ENCODE measurements around the gene ZNF451.
"Not testable (repeated sequence)": the region's sequence is repeated elsewhere in the genome, so short reads cannot be mapped to it uniquely, and the experiment has no call there.

The ZNF451 gene

DNA sequence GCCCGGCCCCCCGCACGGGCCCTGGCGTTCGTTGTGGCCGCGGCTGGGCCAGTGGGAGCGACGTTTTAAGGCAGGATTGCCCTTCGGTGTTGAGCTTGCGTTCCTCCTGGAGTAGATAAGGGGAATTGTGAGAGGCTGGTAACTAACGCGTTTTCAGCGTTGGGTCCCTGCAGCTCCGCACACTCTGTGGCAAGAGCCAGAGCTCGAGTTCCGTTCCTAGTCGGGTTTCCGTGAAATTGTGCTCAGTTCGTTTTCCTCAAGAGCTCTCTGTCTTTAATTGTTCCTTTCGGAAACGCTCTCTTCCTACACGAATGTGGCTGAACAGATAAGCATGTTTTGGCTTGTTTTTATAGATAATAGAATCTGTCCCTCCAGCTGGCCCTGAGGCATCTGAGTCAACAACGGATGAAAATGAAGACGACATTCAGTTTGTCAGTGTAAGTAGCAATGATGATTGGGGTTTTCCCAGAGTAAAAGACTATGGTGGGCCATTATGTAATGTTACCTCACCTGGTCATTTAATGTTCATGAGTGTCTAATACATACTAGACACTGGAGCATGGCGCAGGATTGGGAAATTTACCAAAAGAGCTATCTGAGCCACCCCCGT lies 575 bp downstream of the ZNF451 start:
- DNase-seq (ENCODE audit: low spot score), result not testable (repeated sequence)

DNA sequence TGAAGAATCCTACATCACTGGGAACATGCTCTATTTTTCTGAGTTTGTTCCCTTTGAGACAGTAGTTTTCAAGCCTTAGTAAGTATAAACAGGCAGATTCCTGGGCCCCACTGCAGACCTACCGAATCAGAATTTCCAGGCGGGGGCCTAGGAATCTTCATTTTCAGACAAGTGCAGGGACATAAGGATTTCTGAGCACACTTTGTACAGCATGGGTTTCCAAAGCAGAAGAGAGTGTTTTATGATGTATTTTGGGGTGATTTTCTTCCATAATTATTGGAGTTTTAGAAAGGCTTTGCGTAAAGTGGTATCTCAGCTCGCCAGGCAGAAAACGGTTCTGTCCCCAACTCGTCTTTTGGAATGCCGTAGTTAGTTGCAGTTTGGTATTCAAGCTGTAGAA lies 1.4 kb downstream of the ZNF451 start:
- DNase-seq (ENCODE audit: low spot score), result not testable (repeated sequence)

DNA sequence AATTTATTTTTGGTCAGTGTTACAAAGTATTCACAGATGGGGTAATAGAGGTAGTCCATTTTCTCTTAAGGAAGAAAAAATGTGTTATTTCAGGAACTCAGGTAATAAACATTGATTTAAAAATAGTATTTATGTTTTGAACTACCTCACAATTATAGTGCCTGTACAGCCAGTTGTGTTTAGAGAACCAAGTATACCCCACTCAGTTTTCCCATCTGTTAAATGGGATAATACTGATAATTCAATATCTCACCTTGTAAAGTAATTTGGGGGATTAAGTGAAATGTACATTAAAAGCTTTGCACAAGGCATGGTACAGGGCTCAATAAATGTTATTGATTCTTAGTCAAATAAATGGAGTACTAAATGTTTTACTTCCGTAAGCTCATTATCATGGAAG lies 4.7 kb downstream of the ZNF451 start:
- DNase-seq (ENCODE audit: low spot score), result no peak

DNA sequence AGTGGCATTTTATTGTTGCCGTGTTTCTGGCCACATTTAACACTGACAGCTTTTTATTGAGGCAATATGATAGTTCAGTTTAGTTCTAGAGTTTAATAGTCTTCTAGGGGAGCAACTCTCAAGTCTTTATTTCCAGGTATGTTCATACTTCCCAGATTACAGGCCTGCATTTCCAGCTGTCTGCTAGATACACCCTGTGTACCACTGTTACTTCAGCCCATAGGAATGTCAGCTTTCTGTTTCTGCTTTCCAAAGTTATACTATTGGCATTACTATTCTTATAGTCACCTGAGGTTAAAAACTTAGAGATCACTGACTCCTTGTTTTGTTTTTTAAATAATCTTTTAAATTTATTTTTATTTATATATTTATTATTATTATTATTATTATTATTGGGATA lies 7.6 kb downstream of the ZNF451 start:
- no peak for DNase-seq (ENCODE audit: low spot score)

DNA sequence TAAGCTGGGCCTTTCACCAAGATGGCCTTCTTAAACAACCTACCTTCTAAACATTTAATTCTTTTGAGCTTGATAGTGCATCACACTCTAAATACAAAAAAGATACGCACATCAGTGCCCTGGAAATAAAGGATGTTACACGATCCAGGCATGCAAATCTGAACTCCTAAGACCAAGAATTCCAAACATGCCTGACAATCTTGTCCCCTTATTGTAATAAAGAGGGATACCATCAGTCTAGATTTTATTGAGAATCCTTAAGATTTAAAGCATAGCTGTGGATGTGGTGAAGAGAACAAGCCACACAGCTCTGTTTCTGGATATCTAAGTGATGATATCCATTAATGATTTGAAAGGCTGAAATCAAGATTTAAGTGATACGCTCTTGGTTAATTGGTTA lies 13.0 kb downstream of the ZNF451 start:
- no peak for DNase-seq (ENCODE audit: low spot score)

DNA sequence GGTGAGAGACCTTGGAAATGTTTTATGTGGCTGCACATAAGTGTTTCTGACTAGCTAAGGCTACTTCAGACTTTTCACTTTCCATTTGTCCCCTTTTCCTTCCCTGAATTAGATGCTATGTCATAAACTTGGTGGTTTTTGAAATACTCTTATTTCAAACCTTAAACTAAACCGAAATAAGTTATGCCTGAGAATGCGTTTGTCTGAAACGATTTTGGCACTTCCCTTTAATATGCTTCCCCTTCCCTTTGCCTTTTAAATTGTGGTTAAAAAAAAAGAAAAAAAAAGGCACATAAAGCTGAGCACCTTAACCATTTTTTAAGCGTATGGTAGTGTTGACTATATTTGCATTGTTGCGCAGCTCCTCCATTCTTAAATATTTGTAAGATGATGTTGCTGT lies 14.3 kb downstream of the ZNF451 start:
- DNase-seq (ENCODE audit: low spot score), result no peak

DNA sequence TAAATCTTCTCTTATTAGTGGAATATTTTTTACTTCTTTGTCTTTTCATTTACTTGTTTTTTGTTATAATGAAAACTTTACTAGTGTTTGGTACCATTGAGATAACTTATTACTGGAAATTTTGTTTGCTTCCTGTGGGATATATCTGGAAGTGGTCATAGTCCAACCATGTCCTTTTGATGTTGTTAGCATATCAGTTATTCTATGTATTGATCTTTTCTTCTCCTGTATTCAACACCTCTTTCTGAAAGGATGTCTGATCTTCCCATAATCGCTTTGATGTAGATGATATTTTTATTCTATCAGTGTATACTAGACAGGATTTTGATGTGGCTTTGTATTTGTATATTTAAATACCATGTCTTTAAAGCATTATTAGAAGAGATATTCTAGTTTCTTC lies 17.0 kb downstream of the ZNF451 start:
- no peak for DNase-seq (ENCODE audit: low spot score)

DNA sequence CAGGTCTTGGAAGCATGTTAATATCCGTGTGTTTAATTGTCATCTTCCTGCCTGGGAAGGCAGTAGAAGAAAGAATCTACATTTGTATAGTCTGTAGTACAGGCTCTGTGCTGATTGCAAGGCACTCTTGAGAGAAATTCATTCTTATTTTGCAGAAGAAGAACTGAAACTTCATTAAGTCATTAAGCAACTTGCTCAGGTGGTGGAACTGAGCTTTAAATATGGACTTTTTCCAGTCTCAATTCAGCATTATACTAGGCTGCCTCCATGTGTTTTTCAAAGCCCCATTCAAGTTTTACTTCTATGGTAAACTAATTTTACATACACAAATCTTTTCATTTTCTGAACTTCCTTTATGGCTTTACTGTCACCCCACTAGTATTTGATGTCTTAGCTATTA lies 18.7 kb downstream of the ZNF451 start:
- DNase-seq (ENCODE audit: low spot score), result peak; percentile 59

DNA sequence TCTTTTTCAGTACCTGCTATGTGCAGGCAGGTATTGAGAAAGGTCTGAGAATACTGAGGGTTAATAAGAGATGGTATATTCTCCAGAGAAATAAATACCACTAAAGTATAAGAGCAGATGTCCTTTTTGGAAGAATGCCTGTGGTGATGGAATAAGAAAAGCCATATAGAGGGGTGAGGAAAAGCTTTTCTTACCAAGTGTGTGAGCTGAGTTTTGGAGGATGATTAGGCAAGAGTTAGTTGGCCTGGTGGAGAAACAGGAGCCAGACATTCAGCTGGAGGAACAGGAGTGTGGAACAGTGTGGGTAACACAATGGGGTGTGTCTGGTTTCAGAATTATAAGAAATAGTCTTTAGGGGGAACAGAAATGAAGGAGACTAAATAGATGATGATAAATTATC lies 19.9 kb downstream of the ZNF451 start:
- DNase-seq (ENCODE audit: low spot score), result no peak

DNA sequence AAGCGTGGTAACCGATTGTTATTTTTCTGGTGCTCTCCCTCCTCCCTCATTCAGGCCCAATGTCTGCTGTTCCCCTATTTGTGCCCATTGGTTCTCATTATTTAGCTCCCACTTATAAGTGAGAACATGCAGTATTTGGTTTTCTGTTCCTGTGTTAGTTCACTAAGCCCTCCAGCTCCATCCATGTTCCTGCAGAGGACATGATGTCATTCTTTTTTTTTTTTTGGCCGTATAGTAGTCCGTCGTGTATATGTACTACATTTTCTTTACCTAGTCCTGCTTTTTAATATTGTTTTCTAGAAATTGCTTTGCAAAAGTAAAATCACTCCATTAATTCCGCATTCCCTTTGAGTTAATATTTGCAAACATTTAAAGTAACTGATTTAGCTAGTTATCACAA lies 23.1 kb downstream of the ZNF451 start:
- DNase-seq (ENCODE audit: low spot score), result no peak

DNA sequence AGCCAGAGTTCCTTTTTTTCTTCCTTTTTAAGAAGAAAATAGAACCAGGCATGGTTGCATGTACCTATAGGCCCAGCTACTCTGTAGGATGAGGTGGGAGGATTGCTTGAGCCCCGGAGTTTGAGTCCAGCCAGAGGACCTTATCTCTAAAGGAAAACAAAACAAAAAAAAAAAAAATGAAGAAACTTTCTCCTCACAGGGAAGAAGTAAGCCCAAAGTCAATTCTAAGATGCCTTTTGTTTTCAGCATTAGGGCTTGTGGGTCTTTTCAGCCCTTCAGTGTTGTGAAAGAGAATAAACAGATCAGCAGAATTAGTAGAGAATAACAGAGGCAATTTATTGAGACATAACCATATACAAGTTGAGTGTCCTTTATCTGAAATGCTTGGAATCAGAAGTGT lies 26.8 kb downstream of the ZNF451 start:
- DNase-seq (ENCODE audit: low spot score), result no peak

DNA sequence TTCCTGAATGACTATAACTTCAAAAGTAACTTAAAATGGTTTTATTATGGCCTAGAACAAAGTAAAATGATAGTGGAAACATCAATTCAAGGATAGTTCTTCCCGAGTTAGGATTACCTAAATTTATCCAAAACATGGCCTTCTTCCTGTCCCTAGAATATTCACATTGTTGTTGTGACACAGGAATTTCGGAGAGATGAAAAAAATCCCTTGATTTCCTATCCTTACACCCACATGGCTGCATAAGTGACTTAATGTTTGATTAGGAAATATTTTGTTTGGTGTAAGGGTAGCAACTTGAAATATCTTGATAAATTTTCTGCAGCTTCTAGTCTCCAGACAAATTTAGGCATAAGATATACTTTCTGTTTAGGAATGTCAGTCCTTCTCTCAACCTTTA lies 27.8 kb downstream of the ZNF451 start:
- no peak for DNase-seq (ENCODE audit: low spot score)

DNA sequence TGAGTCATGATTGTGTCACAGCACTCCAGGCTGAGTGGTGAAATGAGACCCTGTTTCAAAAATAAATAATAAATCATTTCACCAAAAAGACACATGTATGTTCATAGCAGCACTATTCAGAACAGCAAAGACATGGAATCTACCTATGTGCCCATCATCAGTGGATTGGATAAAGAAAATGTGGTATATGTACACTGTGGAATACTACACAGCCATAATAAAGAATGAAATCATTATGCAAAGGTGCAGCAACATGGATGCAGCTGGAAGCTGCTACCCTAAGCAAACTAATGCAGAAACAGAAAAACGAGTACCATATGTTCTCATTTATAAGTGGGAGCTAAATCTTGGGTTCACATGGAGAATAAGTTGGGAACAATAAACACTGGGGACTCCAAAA lies 33.1 kb downstream of the ZNF451 start:
- DNase-seq (ENCODE audit: low spot score), result no peak

DNA sequence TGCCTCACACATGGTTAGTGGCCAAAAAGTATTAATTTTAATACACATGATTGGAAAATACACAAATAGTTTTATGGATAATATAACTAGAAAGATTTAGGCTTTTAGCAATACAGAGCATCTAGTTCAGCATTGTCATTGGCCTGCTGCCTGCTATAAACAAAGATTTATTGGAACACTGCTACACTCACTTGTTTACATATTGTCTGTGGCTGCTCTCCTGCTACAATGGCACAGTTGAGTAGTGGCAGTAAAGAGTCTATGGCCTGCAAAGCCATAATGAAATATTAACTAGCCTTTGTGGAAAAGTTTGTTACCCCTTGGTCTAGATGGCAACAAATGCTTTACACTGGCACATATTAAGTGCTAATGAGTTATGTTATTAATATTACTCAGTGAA lies 37.8 kb downstream of the ZNF451 start:
- DNase-seq (ENCODE audit: low spot score), result no peak

DNA sequence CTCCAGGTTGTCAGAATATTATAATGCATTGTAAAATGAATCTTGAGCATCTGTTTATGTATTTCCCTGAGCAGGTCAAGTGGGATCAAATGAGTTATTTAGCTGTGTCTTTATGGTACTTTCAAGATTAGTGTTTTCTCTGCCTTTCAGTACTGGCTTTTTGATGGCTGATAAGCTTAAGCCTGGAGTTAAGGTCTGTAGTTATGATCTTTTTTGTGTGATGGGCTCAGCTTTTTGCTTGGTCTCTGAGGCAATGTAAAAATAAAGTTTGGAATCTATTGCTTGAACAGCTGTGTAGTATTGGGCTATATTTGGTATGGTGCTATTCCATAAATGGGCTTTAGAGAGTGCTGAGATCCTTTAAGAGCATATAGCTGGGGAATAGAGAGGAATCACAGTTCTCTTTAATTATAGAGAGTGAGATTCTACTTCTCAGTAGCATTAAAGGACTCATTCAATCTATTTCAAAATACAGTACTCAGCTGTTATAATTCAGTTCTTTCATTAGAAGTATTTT lies 40.7 kb downstream of the ZNF451 start:
- no peak for DNase-seq (ENCODE audit: low spot score)

DNA sequence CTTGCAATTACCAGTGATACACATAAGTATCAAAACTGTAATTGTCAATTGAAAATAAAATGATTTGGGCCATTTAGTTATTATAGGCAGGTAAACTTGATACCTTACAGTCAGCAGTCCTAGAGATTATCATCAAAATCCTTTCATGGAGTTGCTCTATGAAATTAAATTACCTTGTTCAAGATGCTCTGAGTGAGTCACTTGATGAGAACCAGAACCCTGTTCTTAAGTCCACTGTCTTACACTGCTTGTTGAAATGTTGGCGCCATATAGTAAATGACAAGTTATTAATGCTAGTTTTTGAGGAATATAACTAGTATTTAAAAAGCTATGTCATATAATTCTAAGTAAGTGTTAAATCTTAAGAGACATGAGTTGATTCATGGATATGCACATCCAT lies 45.0 kb downstream of the ZNF451 start:
- no peak for DNase-seq (ENCODE audit: low spot score)

DNA sequence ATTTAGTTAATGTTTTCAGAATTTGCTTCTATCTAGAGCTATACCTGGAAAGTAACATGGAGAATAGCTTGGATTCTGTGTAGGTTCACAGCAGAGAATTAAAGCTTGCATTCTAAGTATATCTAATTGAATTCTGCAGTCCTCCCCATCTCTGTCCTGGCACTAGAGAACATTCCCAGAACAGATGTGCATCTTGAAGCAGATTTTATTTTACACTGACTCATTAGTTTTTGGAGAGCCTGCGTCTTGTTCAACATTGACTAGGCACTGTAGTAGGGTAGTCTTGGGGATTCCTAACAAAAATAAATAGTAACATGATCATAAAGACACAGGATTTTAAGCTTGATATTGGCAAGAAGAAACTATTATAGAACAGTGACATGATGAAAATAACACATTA lies 45.9 kb downstream of the ZNF451 start:
- DNase-seq (ENCODE audit: low spot score), result no peak

DNA sequence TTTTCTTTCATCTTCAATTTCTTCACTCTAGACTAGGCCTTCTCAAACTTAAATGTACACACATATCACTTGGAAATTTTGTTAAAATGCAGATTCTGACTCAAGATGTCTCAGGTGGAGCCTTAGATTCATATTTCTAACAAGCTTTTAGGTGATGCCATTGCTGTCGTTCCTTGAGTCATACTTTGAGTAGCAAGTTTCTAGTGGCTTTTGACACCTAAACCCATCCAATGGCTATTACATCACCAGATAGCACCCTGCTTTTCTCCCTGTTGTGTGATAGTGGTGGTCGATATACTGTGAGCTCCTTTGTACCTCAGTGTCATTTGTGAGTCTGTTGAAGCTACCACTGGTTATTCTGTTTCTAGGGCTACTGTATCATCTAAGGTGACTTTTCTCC lies 47.4 kb downstream of the ZNF451 start:
- DNase-seq (ENCODE audit: low spot score), result no peak

DNA sequence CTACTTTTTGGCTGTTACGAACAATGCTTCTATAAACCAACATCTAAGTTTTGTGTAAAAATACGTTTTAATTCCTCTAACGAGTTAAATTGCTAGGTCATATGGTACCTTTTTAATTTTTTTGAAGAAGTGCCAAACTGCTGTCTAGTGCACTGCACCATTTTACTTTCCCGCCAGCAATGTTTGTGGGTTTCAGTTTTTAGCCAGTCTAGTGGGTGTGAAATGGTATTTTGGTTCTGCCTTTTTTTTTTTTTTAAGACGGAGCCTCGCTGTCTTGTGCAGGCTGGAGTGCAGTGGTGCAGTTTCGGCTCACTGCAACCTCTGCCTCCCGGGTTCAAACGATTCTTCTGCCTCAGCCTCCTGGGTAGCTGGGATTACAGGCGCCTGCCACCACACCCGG lies 48.0 kb downstream of the ZNF451 start:
- no peak for DNase-seq (ENCODE audit: low spot score)

DNA sequence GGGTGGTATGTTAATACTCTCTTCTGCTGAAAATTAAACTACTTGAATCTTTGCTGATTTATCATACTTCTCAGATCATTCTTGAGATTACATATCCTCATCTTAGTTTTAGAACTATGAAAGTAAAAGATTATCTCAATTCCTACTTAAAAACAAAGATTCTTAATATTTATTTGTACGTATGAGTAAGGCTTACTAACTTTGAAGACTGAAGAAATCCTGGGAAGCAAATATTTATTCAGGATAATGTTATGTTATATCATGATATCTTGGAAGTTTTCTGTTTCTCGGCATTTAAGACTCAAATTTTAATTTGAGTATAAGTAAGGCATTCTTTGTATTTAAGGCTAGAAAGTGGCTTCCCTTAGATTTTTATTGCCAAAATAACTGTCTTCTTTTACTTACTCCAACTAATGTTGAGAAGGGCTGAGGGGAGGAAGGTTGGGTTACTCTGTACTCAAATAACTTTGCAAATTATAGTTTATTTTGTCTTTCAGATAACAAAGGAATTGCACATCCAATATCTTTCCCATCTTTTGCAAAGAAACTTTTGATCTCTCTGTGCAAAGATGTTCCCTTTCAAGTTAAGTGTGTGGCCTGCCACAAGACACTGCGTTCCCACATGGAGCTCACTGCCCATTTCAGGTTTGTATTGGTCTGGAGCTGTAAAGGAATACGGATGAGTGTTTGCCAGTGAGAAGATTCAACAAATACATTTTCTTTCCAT lies 51.6 kb downstream of the ZNF451 start:
- DNase-seq (ENCODE audit: low spot score), result no peak

DNA sequence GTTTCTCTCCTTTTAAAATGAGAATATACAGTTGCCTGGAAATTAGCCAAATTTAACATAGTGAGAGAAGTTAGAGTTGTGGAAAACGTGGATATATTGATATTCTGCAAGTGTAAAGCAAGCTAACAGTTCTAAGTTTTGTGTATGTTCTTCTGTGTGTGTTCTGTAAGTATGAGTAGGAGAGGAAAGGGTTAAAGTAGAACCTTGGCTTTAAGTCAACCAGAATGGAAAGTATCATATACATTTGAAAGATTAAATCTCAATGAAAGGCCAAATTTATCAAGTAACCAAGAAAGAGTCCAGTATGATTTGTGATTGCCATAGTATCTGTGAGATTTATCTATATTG lies 52.2 kb downstream of the ZNF451 start:
- DNase-seq (ENCODE audit: low spot score), result no peak

DNA sequence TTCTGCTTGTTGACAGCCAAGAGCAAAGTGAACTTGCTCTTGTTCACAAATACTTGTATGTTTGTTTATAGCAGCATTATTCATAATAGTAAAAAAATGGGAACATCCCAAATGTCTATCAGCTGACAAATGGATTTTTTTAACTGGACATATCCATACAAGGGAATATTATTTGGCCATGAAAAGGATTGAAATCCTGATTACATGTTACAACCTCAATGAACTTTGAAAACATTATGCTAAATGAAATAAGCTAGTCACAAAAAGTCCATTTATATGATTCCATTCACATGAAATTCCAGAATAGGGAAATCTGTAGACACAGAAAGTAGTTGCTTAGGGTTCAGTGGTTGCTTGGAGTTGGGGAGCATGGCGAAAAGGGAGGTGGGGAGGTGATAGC lies 53.7 kb downstream of the ZNF451 start:
- DNase-seq (ENCODE audit: low spot score), result no peak

DNA sequence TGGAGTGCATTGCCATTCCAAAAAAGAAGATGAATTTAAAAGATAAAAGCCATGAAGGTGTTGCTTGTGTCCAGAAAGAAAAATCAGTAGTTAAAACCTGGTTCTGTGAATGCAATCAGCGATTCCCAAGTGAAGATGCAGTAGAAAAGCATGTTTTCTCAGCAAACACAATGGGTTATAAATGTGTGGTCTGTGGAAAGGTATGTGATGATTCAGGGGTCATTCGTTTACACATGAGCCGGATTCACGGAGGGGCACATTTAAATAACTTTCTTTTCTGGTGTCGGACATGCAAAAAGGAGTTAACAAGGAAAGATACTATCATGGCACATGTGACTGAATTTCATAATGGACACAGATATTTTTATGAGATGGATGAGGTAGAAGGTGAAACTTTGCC lies 57.4 kb downstream of the ZNF451 start:
- DNase-seq (ENCODE audit: low spot score), result no peak

Measured in NAMALWA (cell line).